Measurements from ENCODE around the gene YBEY.

DNA sequence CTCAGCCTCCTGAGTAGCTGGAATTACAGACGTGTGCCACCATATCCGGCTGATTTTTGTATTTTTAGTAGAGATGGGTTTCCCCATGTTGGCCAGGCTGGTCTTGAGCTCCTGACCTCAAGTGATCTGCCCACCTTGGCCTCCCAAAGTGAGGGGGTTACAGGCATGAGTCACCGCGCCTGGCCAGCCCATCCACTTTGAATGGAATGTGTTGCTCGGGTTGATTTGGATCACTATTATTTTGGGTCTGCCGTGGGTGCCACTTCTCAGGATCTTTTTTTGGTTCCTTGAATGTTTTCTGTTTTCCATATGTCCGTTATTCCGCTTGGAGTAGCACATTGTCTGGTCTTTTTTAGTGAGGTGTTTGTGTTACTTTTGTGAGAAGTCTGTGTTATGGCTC lies 54.9 kb downstream of the YBEY start:
- no peak for TF ChIP-seq EZH2 (IDR thresholded peaks at IDR 0.05; ENCODE audit: insufficient read depth, poor library complexity, severe bottlenecking)
- no peak for TF ChIP-seq EZH2phosphoT487 (IDR thresholded peaks at IDR 0.05; ENCODE audit: insufficient read depth, low read depth)

All from GM23248 (cell line).